AG09309 (cell line): ENCODE data around the gene UFL1.
"Not testable (repeated sequence)": the region's sequence is repeated elsewhere in the genome, so short reads cannot be mapped to it uniquely, and the experiment has no call there.

Experiments used
- DNase-seq: peaks from one replicate; pipeline ENCODE4 v3.0.0-alpha.2; 2010; ENCODE audit warnings: low read depth
- H3K4me3 ChIP-seq: 2 replicates; pipeline ENCODE4 v1.5.1; 2011; ENCODE audit warnings: mild to moderate bottlenecking, low read depth, low read length, moderate library complexity; ENCODE audit not compliant: control insufficient read depth
- TF ChIP-seq, protein P1 (sequence below): IDR thresholded peaks from 2 replicates; pipeline ENCODE4 v1.5.1; 2011; ENCODE audit warnings: mild to moderate bottlenecking, low read depth, low read length, inconsistent platforms; ENCODE audit not compliant: insufficient read depth, control insufficient read depth; ENCODE audit errors: missing control alignments

Gene UFL1

DNA sequence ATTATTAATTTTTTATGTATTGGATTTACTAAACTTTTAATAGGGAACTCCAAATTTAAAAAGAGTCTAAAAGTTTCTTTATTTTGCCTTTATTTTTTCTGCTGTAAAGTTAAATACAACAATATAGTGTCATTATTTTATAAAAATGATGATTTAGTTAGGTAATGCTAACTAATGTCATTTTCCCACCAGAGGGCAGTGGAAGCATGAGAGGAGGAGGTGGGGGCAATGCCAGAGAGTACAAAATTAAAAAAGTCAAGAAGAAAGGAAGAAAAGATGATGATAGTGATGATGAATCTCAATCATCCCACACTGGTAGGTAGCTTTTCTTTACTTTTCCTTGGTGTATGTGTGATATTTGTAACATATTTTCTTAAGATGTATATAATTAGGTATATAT, 21.1 kb downstream of the UFL1 start:
- TF ChIP-seq, protein P1, sequence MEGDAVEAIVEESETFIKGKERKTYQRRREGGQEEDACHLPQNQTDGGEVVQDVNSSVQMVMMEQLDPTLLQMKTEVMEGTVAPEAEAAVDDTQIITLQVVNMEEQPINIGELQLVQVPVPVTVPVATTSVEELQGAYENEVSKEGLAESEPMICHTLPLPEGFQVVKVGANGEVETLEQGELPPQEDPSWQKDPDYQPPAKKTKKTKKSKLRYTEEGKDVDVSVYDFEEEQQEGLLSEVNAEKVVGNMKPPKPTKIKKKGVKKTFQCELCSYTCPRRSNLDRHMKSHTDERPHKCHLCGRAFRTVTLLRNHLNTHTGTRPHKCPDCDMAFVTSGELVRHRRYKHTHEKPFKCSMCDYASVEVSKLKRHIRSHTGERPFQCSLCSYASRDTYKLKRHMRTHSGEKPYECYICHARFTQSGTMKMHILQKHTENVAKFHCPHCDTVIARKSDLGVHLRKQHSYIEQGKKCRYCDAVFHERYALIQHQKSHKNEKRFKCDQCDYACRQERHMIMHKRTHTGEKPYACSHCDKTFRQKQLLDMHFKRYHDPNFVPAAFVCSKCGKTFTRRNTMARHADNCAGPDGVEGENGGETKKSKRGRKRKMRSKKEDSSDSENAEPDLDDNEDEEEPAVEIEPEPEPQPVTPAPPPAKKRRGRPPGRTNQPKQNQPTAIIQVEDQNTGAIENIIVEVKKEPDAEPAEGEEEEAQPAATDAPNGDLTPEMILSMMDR = peak; percentile 22
- H3K4me3 ChIP-seq = no peak overlapping the region
- DNase-seq = no peak

DNA sequence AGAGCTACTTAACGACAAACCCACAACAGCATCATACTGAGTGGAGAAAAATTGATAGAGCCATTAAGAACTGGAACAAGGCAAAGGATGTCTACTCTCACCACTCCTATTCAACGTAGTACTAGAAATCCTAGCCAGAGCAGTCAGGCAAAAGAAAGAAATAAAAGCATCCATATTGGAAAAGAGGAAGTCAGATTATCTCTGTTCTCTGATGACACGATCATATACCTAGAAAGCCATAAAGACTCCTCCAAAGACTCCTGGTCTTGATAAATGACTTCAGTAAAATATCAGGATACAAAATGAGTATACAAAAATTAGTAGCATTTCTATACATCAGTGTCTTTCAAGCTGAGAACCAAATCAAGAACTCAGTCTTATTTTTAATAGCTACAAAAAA, 24.3 kb downstream of the UFL1 start:
- TF ChIP-seq, protein P1 = no peak
- H3K4me3 ChIP-seq = no peak overlapping the region
- DNase-seq = no peak

GRCh38 chr6:96547654-96548053, 26.0 kb downstream of the UFL1 start:
- no peak for DNase-seq
- no peak overlapping the region for H3K4me3 ChIP-seq
- TF ChIP-seq, protein P1 = no peak

- TF ChIP-seq, protein P1 = no peak
- no peak for DNase-seq
- no peak overlapping the region for H3K4me3 ChIP-seq
Observed at GRCh38 chr6:96554558-96554957, 33.0 kb downstream of the UFL1 start.

GRCh38 chr6:96559740-96560139, 38.1 kb downstream of the UFL1 start:
- DNase-seq, H3K4me3 ChIP-seq: not testable (repeated sequence)

- no peak within 1 kb of the TSS for H3K4me3 ChIP-seq
- TF ChIP-seq, protein P1 = no peak
- no peak for DNase-seq
Observed at GRCh38 chr6:96562886-96563285, 41.3 kb downstream of the UFL1 start, which contains the start of gene FHL5. FHL5 (plus strand) TSS chr6:96563128; CDS start chr6:96603614, 40,486 bp downstream.

DNA sequence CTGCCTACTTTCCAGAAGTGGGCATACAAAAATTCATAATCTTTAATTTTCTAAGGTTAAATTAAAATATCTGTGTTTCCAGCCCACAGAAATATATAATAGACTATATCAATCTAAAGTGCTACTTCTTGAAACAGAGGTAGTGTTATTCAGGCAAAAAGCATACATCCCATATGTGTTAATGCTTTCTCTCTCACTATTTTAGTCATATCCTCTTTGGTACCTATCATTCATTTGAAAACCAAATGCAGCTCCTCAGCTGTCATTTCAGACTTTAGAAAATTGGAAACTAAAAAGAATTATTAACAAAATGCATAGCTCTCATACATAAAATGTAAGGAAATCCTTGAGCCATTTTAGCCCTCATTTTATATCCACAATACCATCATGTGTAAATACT, 42.2 kb downstream of the UFL1 start:
- TF ChIP-seq, protein P1 = no peak
- no peak overlapping the region for H3K4me3 ChIP-seq
- DNase-seq = no peak
